Urothelium cell line (cell line): ENCODE measurements around the gene OR8B2.
"Not testable (repeated sequence)": the region's sequence is repeated elsewhere in the genome, so short reads cannot be mapped to it uniquely, and the experiment has no call there.

ENCODE experiments used
- DNase-seq: peaks from one replicate; pipeline ENCODE4 v3.0.0; 2011; ENCODE audit warnings: low spot score, mixed read lengths
- FAIRE-seq: peaks from 2 replicates; lab custom pipeline; 2011; peaks lifted over from hg19 to GRCh38; lab: Jason Lieb, UNC

The OR8B2 gene

GRCh38 chr11:124384399-124384798 is at the start of gene OR8B2:
Gene OR8B2, minus strand, starts transcription at chr11:124384499. Its CDS starts 1,156 bp downstream, at chr11:124383343.
- DNase-seq (no peak), FAIRE-seq (no peak)

- DNase-seq (no peak), FAIRE-seq (no peak)
Observed at GRCh38 chr11:124429599-124429998, 45.3 kb upstream of the OR8B2 start.

- FAIRE-seq (no peak), DNase-seq (no peak)
Observed at GRCh38 chr11:124424384-124424921, 40.2 kb upstream of the OR8B2 start, which contains the start of gene OR8B4. Gene OR8B4, minus strand, starts transcription at chr11:124424871. Its CDS starts 0 bp downstream, at chr11:124424871.

GRCh38 chr11:124421043-124421442 is 36.7 kb upstream of the OR8B2 start:
- DNase-seq (no peak), FAIRE-seq (no peak)

GRCh38 chr11:124415356-124415923 is 31.1 kb upstream of the OR8B2 start:
- peak; percentile 21 for DNase-seq
- FAIRE-seq, result no peak

GRCh38 chr11:124409906-124410305 is 25.6 kb upstream of the OR8B2 start:
- FAIRE-seq (no peak), DNase-seq (no peak)

GRCh38 chr11:124405581-124405980 is 21.3 kb upstream of the OR8B2 start:
- FAIRE-seq (no peak), DNase-seq (no peak)

- FAIRE-seq, DNase-seq: not testable (repeated sequence)
Observed at GRCh38 chr11:124403186-124403585, 18.9 kb upstream of the OR8B2 start.

GRCh38 chr11:124402326-124402922 is 18.1 kb upstream of the OR8B2 start:
- FAIRE-seq, result no peak
- peak; percentile 49 for DNase-seq

GRCh38 chr11:124398924-124399323 is 14.6 kb upstream of the OR8B2 start, which contains the start of gene OR8B3:
Gene OR8B3, minus strand, starts transcription at chr11:124399024. Its CDS starts 1,673 bp downstream, at chr11:124397351.
- DNase-seq (no peak), FAIRE-seq (no peak)

- peak; percentile 35 for FAIRE-seq
Observed at GRCh38 chr11:124396847-124397246, 12.5 kb upstream of the OR8B2 start.

GRCh38 chr11:124394408-124394807 is 10.1 kb upstream of the OR8B2 start:
- DNase-seq (no peak), FAIRE-seq (no peak)

More at GRCh38 chr11:124396847-124397246, 12.5 kb upstream of the OR8B2 start:
- not testable (repeated sequence) for DNase-seq

- not testable (repeated sequence) for DNase-seq
- FAIRE-seq, result peak; percentile 59
Observed at GRCh38 chr11:124382857-124383256, 1.4 kb downstream of the OR8B2 start.

GRCh38 chr11:124380585-124380984 is 3.7 kb downstream of the OR8B2 start:
- DNase-seq (no peak), FAIRE-seq (no peak)

GRCh38 chr11:124376280-124376679 is 8.0 kb downstream of the OR8B2 start:
- no peak for FAIRE-seq

GRCh38 chr11:124359566-124359965 is 24.7 kb downstream of the OR8B2 start:
- DNase-seq (no peak), FAIRE-seq (no peak)

More at GRCh38 chr11:124376280-124376679, 8.0 kb downstream of the OR8B2 start:
- DNase-seq, result no peak

GRCh38 chr11:124346311-124346955 is 37.9 kb downstream of the OR8B2 start:
- no peak for FAIRE-seq

GRCh38 chr11:124344346-124344745 is 40.0 kb downstream of the OR8B2 start:
- FAIRE-seq (no peak), DNase-seq (no peak)

More at GRCh38 chr11:124346311-124346955, 37.9 kb downstream of the OR8B2 start:
- no peak for DNase-seq

GRCh38 chr11:124340142-124340447 is 44.2 kb downstream of the OR8B2 start:
- DNase-seq, result no peak

GRCh38 chr11:124339396-124340141 is 44.7 kb downstream of the OR8B2 start:
- DNase-seq, result no peak

More at GRCh38 chr11:124340142-124340447, 44.2 kb downstream of the OR8B2 start:
- no peak for FAIRE-seq

More at GRCh38 chr11:124339396-124340141, 44.7 kb downstream of the OR8B2 start:
- no peak for FAIRE-seq
